ENCODE data around the gene SHISA9. TPM values are rescaled to one million over a fixed set of nuclear protein-coding genes. Genes with fewer than 3 reads are reported as not detected.

The SHISA9 gene
- polyA plus RNA-seq, 4 donors = 0.19 to 0.75 TPM; not detected in 2

- H3K4me3 ChIP-seq (ENCODE audit: low read depth in 1 of 3, low read length in 3 of 3) = no peak overlapping the region
- whole genome bisulfite sequencing, 3 donors = 26 to 35% (median 32%) methylated on average over 2 of the region's 2 CpGs
- H3K27ac ChIP-seq (ENCODE audit: low read depth in 1 of 3, low read length in 2 of 3) = no peak overlapping the region
- H3K4me1 ChIP-seq (ENCODE audit: control insufficient read depth in 3 of 3, insufficient read depth in 2 of 3, low read depth in 1 of 3, low read length in 2 of 3) = no peaks in the 10 kb centered on the region
- FAIRE-seq (no peak), DNase-seq (no peak)
- H3K27me3 ChIP-seq (ENCODE audit: control insufficient read depth in 3 of 3, insufficient read depth in 3 of 3, low read length in 3 of 3) = no peaks in the 10 kb centered on the region
- H3K9me3 ChIP-seq (ENCODE audit: control insufficient read depth in 2 of 2, insufficient read depth in 1 of 2, low read depth in 1 of 2, low read length in 1 of 2) = no peaks in the 10 kb centered on the region
- no peaks in the 10 kb centered on the region for H3K36me3 ChIP-seq (ENCODE audit: control insufficient read depth in 3 of 3, insufficient read depth in 2 of 3, low read depth in 1 of 3, low read length in 3 of 3)
Observed at GRCh38 chr16:13155377-13155776, 254.0 kb downstream of the SHISA9 start.

GRCh38 chr16:13155780-13156179 lies 254.4 kb downstream of the SHISA9 start:
- no peak for FAIRE-seq
- Histone ChIP-seq H3K9me3 (ENCODE audit: control insufficient read depth in 2 of 2, insufficient read depth in 1 of 2, low read depth in 1 of 2, low read length in 1 of 2) (no peaks in the 10 kb centered on the region), H3K27ac (ENCODE audit: low read depth in 1 of 3, low read length in 2 of 3) (no peak overlapping the region), H3K4me1 (ENCODE audit: control insufficient read depth in 3 of 3, insufficient read depth in 2 of 3, low read depth in 1 of 3, low read length in 2 of 3) (no peaks in the 10 kb centered on the region), H3K27me3 (ENCODE audit: control insufficient read depth in 3 of 3, insufficient read depth in 3 of 3, low read length in 3 of 3) (no peaks in the 10 kb centered on the region), H3K36me3 (ENCODE audit: control insufficient read depth in 3 of 3, insufficient read depth in 2 of 3, low read depth in 1 of 3, low read length in 3 of 3) (no peaks in the 10 kb centered on the region), H3K4me3 (ENCODE audit: low read depth in 1 of 3, low read length in 3 of 3) (no peak overlapping the region)
- WGBS, 3 donors = 45 to 58% (median 58%) methylated on average over 3 of the region's 3 CpGs
- no peak for DNase-seq

- no peaks in the 10 kb centered on the region for H3K27me3 ChIP-seq (ENCODE audit: control insufficient read depth in 3 of 3, insufficient read depth in 3 of 3, low read length in 3 of 3)
- no peaks in the 10 kb centered on the region for H3K36me3 ChIP-seq (ENCODE audit: control insufficient read depth in 3 of 3, insufficient read depth in 2 of 3, low read depth in 1 of 3, low read length in 3 of 3)
- DNase-seq (no peak), FAIRE-seq (no peak)
- H3K9me3 ChIP-seq (ENCODE audit: control insufficient read depth in 2 of 2, insufficient read depth in 1 of 2, low read depth in 1 of 2, low read length in 1 of 2) = no peaks in the 10 kb centered on the region
- WGBS, 3 donors = 61 to 78% (median 73%) methylated on average over 3 of the region's 3 CpGs
- no peak overlapping the region for H3K27ac ChIP-seq (ENCODE audit: low read depth in 1 of 3, low read length in 2 of 3)
- H3K4me1 ChIP-seq (ENCODE audit: control insufficient read depth in 3 of 3, insufficient read depth in 2 of 3, low read depth in 1 of 3, low read length in 2 of 3) = no peaks in the 10 kb centered on the region
- H3K4me3 ChIP-seq (ENCODE audit: low read depth in 1 of 3, low read length in 3 of 3) = no peak overlapping the region
Observed at GRCh38 chr16:13157082-13157481, 255.7 kb downstream of the SHISA9 start.

- no peak overlapping the region for H3K27ac ChIP-seq (ENCODE audit: low read depth in 1 of 3, low read length in 2 of 3)
- 88 to 93% (median 93%) methylated on average over 3 of the region's 3 CpGs for WGBS, 3 donors
- no peaks in the 10 kb centered on the region for H3K9me3 ChIP-seq (ENCODE audit: control insufficient read depth in 2 of 2, insufficient read depth in 1 of 2, low read depth in 1 of 2, low read length in 1 of 2)
- no peaks in the 10 kb centered on the region for H3K27me3 ChIP-seq (ENCODE audit: control insufficient read depth in 3 of 3, insufficient read depth in 3 of 3, low read length in 3 of 3)
- no peaks in the 10 kb centered on the region for H3K4me1 ChIP-seq (ENCODE audit: control insufficient read depth in 3 of 3, insufficient read depth in 2 of 3, low read depth in 1 of 3, low read length in 2 of 3)
- DNase-seq = no peak
- no peak for FAIRE-seq
- H3K36me3 ChIP-seq (ENCODE audit: control insufficient read depth in 3 of 3, insufficient read depth in 2 of 3, low read depth in 1 of 3, low read length in 3 of 3) = no peaks in the 10 kb centered on the region
- H3K4me3 ChIP-seq (ENCODE audit: low read depth in 1 of 3, low read length in 3 of 3) = no peak overlapping the region
Observed at GRCh38 chr16:13158427-13158826, 257.0 kb downstream of the SHISA9 start.

- FAIRE-seq = no peak
- H3K4me1 ChIP-seq (ENCODE audit: control insufficient read depth in 3 of 3, insufficient read depth in 2 of 3, low read depth in 1 of 3, low read length in 2 of 3) = no peaks in the 10 kb centered on the region
Observed at GRCh38 chr16:13165024-13165423, 263.6 kb downstream of the SHISA9 start.

GRCh38 chr16:13168091-13168572 lies 266.7 kb downstream of the SHISA9 start:
- no peaks in the 10 kb centered on the region for H3K36me3 ChIP-seq (ENCODE audit: control insufficient read depth in 3 of 3, insufficient read depth in 2 of 3, low read depth in 1 of 3, low read length in 3 of 3)
- WGBS, 3 donors = 60 to 69% (median 61%) methylated on average over 4 of the region's 4 CpGs
- H3K9me3 ChIP-seq (ENCODE audit: control insufficient read depth in 2 of 2, insufficient read depth in 1 of 2, low read depth in 1 of 2, low read length in 1 of 2) = no peaks in the 10 kb centered on the region
- FAIRE-seq = no peak
- no peak overlapping the region for H3K4me3 ChIP-seq (ENCODE audit: low read depth in 1 of 3, low read length in 3 of 3)
- H3K27ac ChIP-seq (ENCODE audit: low read depth in 1 of 3, low read length in 2 of 3) = no peak overlapping the region
- no peaks in the 10 kb centered on the region for H3K27me3 ChIP-seq (ENCODE audit: control insufficient read depth in 3 of 3, insufficient read depth in 3 of 3, low read length in 3 of 3)
- no peaks in the 10 kb centered on the region for H3K4me1 ChIP-seq (ENCODE audit: control insufficient read depth in 3 of 3, insufficient read depth in 2 of 3, low read depth in 1 of 3, low read length in 2 of 3)
- no peak for DNase-seq

More at GRCh38 chr16:13165024-13165423, 263.6 kb downstream of the SHISA9 start:
- Histone ChIP-seq H3K27ac (ENCODE audit: low read depth in 1 of 3, low read length in 2 of 3) (no peak overlapping the region), H3K4me3 (ENCODE audit: low read depth in 1 of 3, low read length in 3 of 3) (no peak overlapping the region), H3K27me3 (ENCODE audit: control insufficient read depth in 3 of 3, insufficient read depth in 3 of 3, low read length in 3 of 3) (no peaks in the 10 kb centered on the region), H3K36me3 (ENCODE audit: control insufficient read depth in 3 of 3, insufficient read depth in 2 of 3, low read depth in 1 of 3, low read length in 3 of 3) (no peaks in the 10 kb centered on the region), H3K9me3 (ENCODE audit: control insufficient read depth in 2 of 2, insufficient read depth in 1 of 2, low read depth in 1 of 2, low read length in 1 of 2) (no peaks in the 10 kb centered on the region)
- WGBS, 3 donors = 67 to 73% (median 73%) methylated on average over 1 of the region's 1 CpG
- no peak for DNase-seq

GRCh38 chr16:13171313-13171712 lies 269.9 kb downstream of the SHISA9 start:
- WGBS, 3 donors = 27 to 37% (median 32%) methylated on average over 4 of the region's 4 CpGs

GRCh38 chr16:13176711-13177110 lies 275.3 kb downstream of the SHISA9 start:
- H3K27ac ChIP-seq (ENCODE audit: low read depth in 1 of 3, low read length in 2 of 3) = no peak overlapping the region
- DNase-seq (no peak), FAIRE-seq (no peak)
- H3K4me1 ChIP-seq (ENCODE audit: control insufficient read depth in 3 of 3, insufficient read depth in 2 of 3, low read depth in 1 of 3, low read length in 2 of 3) = no peaks in the 10 kb centered on the region
- H3K36me3 ChIP-seq (ENCODE audit: control insufficient read depth in 3 of 3, insufficient read depth in 2 of 3, low read depth in 1 of 3, low read length in 3 of 3) = no peaks in the 10 kb centered on the region
- WGBS, 3 donors = 60 to 69% (median 62%) methylated on average over 3 of the region's 3 CpGs
- no peaks in the 10 kb centered on the region for H3K9me3 ChIP-seq (ENCODE audit: control insufficient read depth in 2 of 2, insufficient read depth in 1 of 2, low read depth in 1 of 2, low read length in 1 of 2)
- no peak overlapping the region for H3K4me3 ChIP-seq (ENCODE audit: low read depth in 1 of 3, low read length in 3 of 3)
- no peaks in the 10 kb centered on the region for H3K27me3 ChIP-seq (ENCODE audit: control insufficient read depth in 3 of 3, insufficient read depth in 3 of 3, low read length in 3 of 3)

More at GRCh38 chr16:13171313-13171712, 269.9 kb downstream of the SHISA9 start:
- DNase-seq (no peak), FAIRE-seq (no peak)
- no peak overlapping the region for H3K27ac ChIP-seq (ENCODE audit: low read depth in 1 of 3, low read length in 2 of 3)
- no peaks in the 10 kb centered on the region for H3K4me1 ChIP-seq (ENCODE audit: control insufficient read depth in 3 of 3, insufficient read depth in 2 of 3, low read depth in 1 of 3, low read length in 2 of 3)
- H3K9me3 ChIP-seq (ENCODE audit: control insufficient read depth in 2 of 2, insufficient read depth in 1 of 2, low read depth in 1 of 2, low read length in 1 of 2) = no peaks in the 10 kb centered on the region
- H3K36me3 ChIP-seq (ENCODE audit: control insufficient read depth in 3 of 3, insufficient read depth in 2 of 3, low read depth in 1 of 3, low read length in 3 of 3) = no peaks in the 10 kb centered on the region
- no peak overlapping the region for H3K4me3 ChIP-seq (ENCODE audit: low read depth in 1 of 3, low read length in 3 of 3)
- no peaks in the 10 kb centered on the region for H3K27me3 ChIP-seq (ENCODE audit: control insufficient read depth in 3 of 3, insufficient read depth in 3 of 3, low read length in 3 of 3)

- H3K27me3 ChIP-seq (ENCODE audit: control insufficient read depth in 3 of 3, insufficient read depth in 3 of 3, low read length in 3 of 3) = no peaks in the 10 kb centered on the region
- no peaks in the 10 kb centered on the region for H3K4me1 ChIP-seq (ENCODE audit: control insufficient read depth in 3 of 3, insufficient read depth in 2 of 3, low read depth in 1 of 3, low read length in 2 of 3)
- FAIRE-seq = no peak
- no peak overlapping the region for H3K27ac ChIP-seq (ENCODE audit: low read depth in 1 of 3, low read length in 2 of 3)
- no peaks in the 10 kb centered on the region for H3K36me3 ChIP-seq (ENCODE audit: control insufficient read depth in 3 of 3, insufficient read depth in 2 of 3, low read depth in 1 of 3, low read length in 3 of 3)
- DNase-seq = no peak
- 27 to 61% (median 54%) methylated on average over 8 of the region's 8 CpGs for WGBS, 3 donors
- H3K4me3 ChIP-seq (ENCODE audit: low read depth in 1 of 3, low read length in 3 of 3) = no peak overlapping the region
- H3K9me3 ChIP-seq (ENCODE audit: control insufficient read depth in 2 of 2, insufficient read depth in 1 of 2, low read depth in 1 of 2, low read length in 1 of 2) = no peaks in the 10 kb centered on the region
Observed at GRCh38 chr16:13178318-13178717, 276.9 kb downstream of the SHISA9 start.
